Smooth muscle cell (in vitro differentiated cells): ENCODE measurements around the gene XAGE3. TPM values are rescaled to one million over a fixed set of nuclear protein-coding genes. Genes with fewer than 3 reads are reported as not detected.
"Not testable (repeated sequence)": the region's sequence is repeated elsewhere in the genome, so short reads cannot be mapped to it uniquely, and the experiment has no call there.

Source experiments
- DNase-seq: peaks from one replicate; lab custom pipeline; 2025; ENCODE audit not compliant: unreplicated experiment; lab: John Stamatoyannopoulos, UW
- H2AFZ ChIP-seq: fragments of 200-600 bp; sonication (generic); 2 replicates; pipeline ENCODE4 v1.6.0; 2016; ENCODE audit warnings: antibody characterized with exemption, low read depth, mild to moderate bottlenecking
- H3F3A ChIP-seq: fragments of 200-600 bp; sonication (generic); 2 replicates; pipeline ENCODE4 v1.6.0; 2017; ENCODE audit warnings: antibody characterized with exemption, low read depth
- H3K27ac ChIP-seq: fragments of 200-600 bp; sonication (generic); 2 replicates; pipeline ENCODE4 v1.5.1; 2016; ENCODE audit warnings: low read depth, mild to moderate bottlenecking
- H3K27me3 ChIP-seq: fragments of 200-600 bp; sonication (generic); 2 replicates; pipeline ENCODE4 v1.6.1; 2016; ENCODE audit warnings: low read depth, mild to moderate bottlenecking
- H3K36me3 ChIP-seq: fragments of 200-600 bp; sonication (generic); 2 replicates; pipeline ENCODE4 v1.5.1; 2016; ENCODE audit warnings: low read depth
- H3K4me1 ChIP-seq: fragments of 200-600 bp; sonication (generic); 2 replicates; pipeline ENCODE4 v1.5.1; 2016; ENCODE audit warnings: low read depth
- H3K4me2 ChIP-seq: fragments of 200-600 bp; sonication (generic); 2 replicates; pipeline ENCODE4 v1.6.0; 2016; ENCODE audit warnings: mild to moderate bottlenecking
- H3K4me3 ChIP-seq: fragments of 200-600 bp; sonication (generic); 2 replicates; pipeline ENCODE4 v1.5.1; 2016; ENCODE audit warnings: mild to moderate bottlenecking
- H3K79me2 ChIP-seq: fragments of 200-600 bp; sonication (generic); 2 replicates; pipeline ENCODE4 v1.6.0; 2016; ENCODE audit warnings: low read depth, mild to moderate bottlenecking
- H3K9ac ChIP-seq: fragments of 200-600 bp; sonication (generic); 2 replicates; pipeline ENCODE4 v1.6.0; 2016; ENCODE audit warnings: low read depth
- H3K9me3 ChIP-seq: fragments of 200-600 bp; sonication (generic); replicated peaks from 2 replicates; pipeline ENCODE4 v1.5.1; 2016; ENCODE audit warnings: low read depth
- H4K20me1 ChIP-seq: fragments of 200-600 bp; sonication (generic); 2 replicates; pipeline ENCODE4 v1.6.0; 2016; ENCODE audit warnings: low read depth
- CTCF ChIP-seq: fragments of 200-600 bp; sonication (generic); IDR thresholded peaks from 2 replicates; pipeline ENCODE4 v1.5.1; 2017; ENCODE audit warnings: borderline replicate concordance, mild to moderate bottlenecking, antibody characterized with exemption; ENCODE audit not compliant: insufficient read depth, poor library complexity, severe bottlenecking
- WGBS: methylation state at CpG from one replicate; pipeline ENCODE4 v1.1.7; 2016; ENCODE audit warnings: low lambda C conversion rate; 5-methylcytosine and 5-hydroxymethylcytosine counted together
- polyA plus RNA-seq: library from polyadenylated mRNA; unstranded; fragments of >200 nt; fragmentation: Nextera tagmentation; extraction: Ambion mirVana; gene quantifications from 2 replicates; pipeline ENCODE4 v1.2.1, GENCODE V29; 2016
- total RNA-seq: library from RNA; depleted of rRNA; stranded (reverse); fragments of >200 nt; gene quantifications from 2 replicates; pipeline ENCODE4 v1.2.3, GENCODE V29; 2014

Gene XAGE3, protein sequence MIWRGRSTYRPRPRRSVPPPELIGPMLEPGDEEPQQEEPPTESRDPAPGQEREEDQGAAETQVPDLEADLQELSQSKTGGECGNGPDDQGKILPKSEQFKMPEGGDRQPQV
- total RNA-seq, result not detected in 2 replicates
- polyA plus RNA-seq, result not detected in 2 replicates

DNA sequence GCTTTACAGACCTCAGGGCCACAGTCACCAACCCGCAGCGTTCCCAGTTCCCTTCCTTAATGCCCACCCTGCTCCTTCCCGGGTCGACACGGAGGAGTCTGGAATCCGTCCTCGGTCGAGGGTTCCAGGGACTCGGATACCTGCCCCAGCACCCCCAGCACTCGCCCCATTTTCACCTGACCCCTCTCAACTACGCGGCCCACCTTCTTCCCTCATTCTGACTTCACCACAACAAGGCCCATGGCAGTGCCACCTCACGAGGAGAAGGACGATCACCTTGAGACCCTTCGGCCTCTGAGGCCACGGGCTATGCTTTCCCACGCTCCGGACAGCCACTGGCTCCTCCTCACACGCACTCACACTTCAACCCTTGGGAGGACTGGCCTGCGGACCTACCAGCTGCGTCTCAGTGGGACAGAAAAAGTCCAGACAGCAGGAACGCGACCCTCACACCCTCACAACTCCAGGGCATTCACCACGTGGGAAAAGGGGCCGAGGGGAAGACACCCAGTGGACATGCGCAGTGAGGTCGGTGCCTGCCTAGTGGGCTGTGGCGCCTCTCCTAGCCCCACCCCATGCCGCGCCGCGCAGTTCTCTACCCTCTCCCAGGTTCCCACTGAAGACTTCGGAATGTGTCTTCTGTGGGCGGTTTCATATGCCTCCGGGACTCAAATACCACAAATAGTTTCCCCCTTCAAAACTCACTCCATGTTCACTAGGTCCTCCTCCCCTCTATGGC, at the start of gene XAGE3:
XAGE3 (minus strand) TSS at position 474 of the 739 bp plus-strand sequence. CDS start 950 bp downstream, outside the sequence.
- WGBS, result 93% methylated on average over 35 of the region's 35 CpGs
- no peaks in the 10 kb centered on the region for H3K9me3 ChIP-seq
- TF ChIP-seq CTCF, result no peak
- H4K20me1 ChIP-seq, result no peaks in the 10 kb centered on the region
- no peak within 1 kb of the TSS for H2AFZ ChIP-seq
- no peaks in the 10 kb centered on the region for H3K27me3 ChIP-seq
- H3K4me1 ChIP-seq, result no peaks in the 10 kb centered on the region
- no peak for DNase-seq
- H3K79me2 ChIP-seq, result no peaks in the 10 kb centered on the region
- no peak within 1 kb of the TSS for H3K27ac ChIP-seq
- no peak within 1 kb of the TSS for H3K9ac ChIP-seq
- no peak within 1 kb of the TSS for H3K4me2 ChIP-seq
- no peaks in the 10 kb centered on the region for H3K36me3 ChIP-seq
- H3K4me3 ChIP-seq, result no peak within 1 kb of the TSS
- H3F3A ChIP-seq, result no peaks in the 10 kb centered on the region

GRCh38 chrX:52914704-52915103, 46.8 kb upstream of the XAGE3 start:
- not testable (repeated sequence) for H2AFZ ChIP-seq, H3F3A ChIP-seq, H3K27ac ChIP-seq, H3K4me2 ChIP-seq, H3K36me3 ChIP-seq, DNase-seq, H3K4me1 ChIP-seq, H4K20me1 ChIP-seq, H3K9me3 ChIP-seq, H3K27me3 ChIP-seq, H3K4me3 ChIP-seq, H3K79me2 ChIP-seq, H3K9ac ChIP-seq
- no CpG with 5 or more reads among the region's 3 CpGs for WGBS

GRCh38 chrX:52913681-52914080, 45.8 kb upstream of the XAGE3 start:
- H2AFZ ChIP-seq, H3K79me2 ChIP-seq, H3F3A ChIP-seq, H3K4me2 ChIP-seq, H3K9me3 ChIP-seq, H3K4me1 ChIP-seq, H3K9ac ChIP-seq, H3K36me3 ChIP-seq, H3K4me3 ChIP-seq, DNase-seq, H4K20me1 ChIP-seq, H3K27me3 ChIP-seq, H3K27ac ChIP-seq: not testable (repeated sequence)
- WGBS, result no CpG with 5 or more reads among the region's 9 CpGs

DNA sequence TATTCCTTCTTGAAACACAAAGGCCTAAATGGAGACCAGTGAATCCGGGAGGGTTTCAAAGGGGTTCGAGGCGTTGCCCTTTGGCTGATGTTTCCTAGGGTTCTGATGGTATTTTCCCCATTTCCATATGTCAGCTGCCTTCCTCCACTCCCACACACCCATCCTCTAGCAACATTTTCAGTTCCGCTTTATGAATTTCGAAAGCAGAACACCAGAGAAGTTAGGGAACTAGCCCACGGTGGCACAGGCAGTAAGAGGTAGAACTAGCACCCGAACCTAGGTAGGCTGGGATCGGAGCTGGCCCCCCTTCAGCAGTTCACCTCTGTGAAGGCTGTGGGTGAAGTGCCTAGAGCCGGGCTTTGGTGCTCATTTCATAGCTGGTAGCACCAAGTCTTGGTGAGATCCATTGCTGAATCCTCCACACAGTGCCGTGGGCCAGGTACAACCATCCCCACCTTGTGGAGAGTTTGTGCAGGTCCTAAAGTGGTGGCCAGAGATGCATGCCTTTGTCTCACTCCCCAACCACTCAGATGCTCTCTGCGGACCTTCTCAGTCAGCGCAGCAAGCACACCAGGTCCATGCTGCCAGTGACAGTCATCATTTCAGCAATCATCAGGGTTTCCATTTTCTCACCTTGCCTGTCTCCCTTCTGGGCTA, 41.6 kb upstream of the XAGE3 start:
- not testable (repeated sequence) for H2AFZ ChIP-seq, H3K27ac ChIP-seq, H3F3A ChIP-seq, H3K36me3 ChIP-seq, H4K20me1 ChIP-seq, H3K4me1 ChIP-seq, H3K4me3 ChIP-seq, H3K4me2 ChIP-seq, H3K27me3 ChIP-seq, H3K9me3 ChIP-seq, H3K9ac ChIP-seq, H3K79me2 ChIP-seq, DNase-seq
- WGBS, result no CpG with 5 or more reads among the region's 12 CpGs

DNA sequence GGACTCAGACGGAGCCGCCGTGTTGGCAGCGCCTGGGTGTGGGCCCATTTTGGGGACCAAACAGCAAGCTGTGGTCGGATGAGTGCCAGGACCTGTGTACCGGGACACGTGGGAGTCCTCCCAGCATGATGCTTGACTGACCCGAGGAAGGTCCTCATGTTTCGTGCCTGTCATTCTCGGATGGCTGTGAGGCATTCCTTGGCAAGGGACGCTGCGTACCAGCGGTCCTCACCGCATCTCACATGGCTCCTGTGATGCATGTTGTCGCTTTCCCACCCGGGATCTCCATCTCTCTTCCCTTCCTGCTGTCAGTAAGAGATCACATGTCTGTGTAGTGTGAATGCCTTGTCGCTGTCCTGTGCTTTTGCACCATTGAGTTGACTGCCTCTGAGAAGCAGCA, 40.0 kb upstream of the XAGE3 start:
- H4K20me1 ChIP-seq, H3F3A ChIP-seq, H3K79me2 ChIP-seq, H3K4me2 ChIP-seq, H3K4me1 ChIP-seq, H3K9me3 ChIP-seq, H3K27me3 ChIP-seq, H3K36me3 ChIP-seq, H3K4me3 ChIP-seq, H3K9ac ChIP-seq, DNase-seq, H3K27ac ChIP-seq, H2AFZ ChIP-seq: not testable (repeated sequence)
- WGBS, result no CpG with 5 or more reads among the region's 17 CpGs

DNA sequence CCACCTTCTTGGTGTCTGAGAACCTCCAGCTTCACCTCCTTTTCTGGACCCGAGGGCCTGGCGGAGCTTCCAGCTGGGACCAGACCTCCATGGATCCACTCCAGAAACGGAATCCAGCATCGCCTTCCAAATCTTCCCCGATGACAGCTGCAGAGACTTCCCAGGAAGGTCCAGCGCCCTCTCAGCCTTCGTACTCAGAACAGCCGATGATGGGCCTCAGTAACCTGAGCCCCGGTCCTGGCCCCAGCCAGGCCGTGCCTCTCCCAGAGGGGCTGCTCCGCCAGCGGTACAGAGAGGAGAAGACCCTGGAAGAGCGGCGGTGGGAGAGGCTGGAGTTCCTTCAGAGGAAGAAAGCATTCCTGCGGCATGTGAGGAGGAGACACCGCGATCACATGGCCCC, 39.3 kb upstream of the XAGE3 start:
- WGBS, result no CpG with 5 or more reads among the region's 17 CpGs
- H3K4me3 ChIP-seq, H3K36me3 ChIP-seq, H2AFZ ChIP-seq, H3K9me3 ChIP-seq, H3K27me3 ChIP-seq, H3K9ac ChIP-seq, DNase-seq, H3K4me2 ChIP-seq, H3K4me1 ChIP-seq, H3F3A ChIP-seq, H3K79me2 ChIP-seq, H4K20me1 ChIP-seq, H3K27ac ChIP-seq: not testable (repeated sequence)

- H3K4me2 ChIP-seq, H3K27ac ChIP-seq, H3K4me1 ChIP-seq, DNase-seq, H3F3A ChIP-seq, H4K20me1 ChIP-seq, H3K4me3 ChIP-seq, H3K9me3 ChIP-seq, H3K36me3 ChIP-seq, H3K79me2 ChIP-seq, H2AFZ ChIP-seq, H3K27me3 ChIP-seq, H3K9ac ChIP-seq: not testable (repeated sequence)
- WGBS, result no CpG with 5 or more reads among the region's 4 CpGs
These were observed 38.2 kb upstream of the XAGE3 start for GRCh38 chrX:52906072-52906471.
